ENCODE results near the gene TPRG1L. TPM values are rescaled to one million over a fixed set of nuclear protein-coding genes. Genes with fewer than 3 reads are reported as not detected.

Gene TPRG1L
- total RNA-seq, 4 donors from 2014 or later, result 36.8 to 55.3 (median 50.3) TPM

DNA sequence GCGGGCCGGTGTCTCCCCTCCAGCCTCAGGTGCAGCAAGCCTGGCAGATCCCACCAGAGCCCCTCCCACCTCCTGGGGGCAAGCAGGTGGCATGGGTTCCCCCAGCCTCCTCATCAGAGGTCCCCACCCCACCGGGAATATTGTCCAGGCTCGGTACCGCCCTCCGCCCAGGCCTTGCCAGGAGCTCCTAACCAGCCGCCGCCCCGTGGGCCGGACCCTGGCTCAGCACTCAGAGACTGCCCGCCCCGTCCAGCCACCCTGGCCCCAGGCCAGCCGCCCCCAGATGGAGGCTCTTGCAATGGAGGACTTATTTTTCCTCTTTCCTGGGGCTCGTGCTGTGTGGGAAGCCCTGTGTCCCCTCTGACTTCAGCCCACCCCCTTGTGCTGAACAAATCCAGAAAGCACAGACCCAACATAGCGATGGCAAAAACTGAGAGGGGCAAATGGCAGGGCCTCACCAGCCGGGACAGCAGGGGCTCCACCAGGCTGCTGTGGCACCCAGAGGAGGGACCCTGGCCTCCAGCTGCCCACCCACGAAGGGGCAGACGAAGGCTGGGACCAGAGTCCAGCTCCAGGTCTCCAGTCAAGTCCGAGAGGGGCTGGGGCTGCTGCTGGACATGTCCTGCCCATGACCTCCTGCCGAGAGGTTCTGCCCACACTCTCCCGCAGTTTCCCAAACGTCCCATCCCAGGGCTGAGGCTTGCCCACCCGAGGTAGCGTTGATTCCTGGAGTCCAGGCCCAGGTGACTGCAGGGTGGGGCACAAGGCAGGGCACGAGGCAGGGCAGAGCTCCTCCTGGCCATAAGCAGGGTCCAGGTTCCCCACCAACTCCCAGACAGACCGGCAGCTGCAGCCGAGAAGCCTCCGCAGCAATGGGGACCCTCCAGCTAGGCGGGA is 21.0 kb upstream of the TPRG1L start:
- intact Hi-C loops (cut with DNase I), result no loop called here
- 78% methylated on average over 15 of the region's 29 CpGs for WGBS
- Histone ChIP-seq H3K9me3 (no peaks in the 10 kb centered on the region), H3K27ac (replicated peaks in 1 of 4) (no peak overlapping the region), H3K36me3 (no peaks in the 10 kb centered on the region), H3K4me3 (no peak overlapping the region), H3K27me3 (peaks cover 0 to 58% (median 2%) of the 10 kb centered on the region in 4 donors), H3K4me1 (peaks cover 0 to 4% (median 2%) of the 10 kb centered on the region in 4 donors)
- no peak for DNase-seq (ENCODE audit: extremely low spot score)
- TF ChIP-seq POLR2A (IDR thresholded peaks at IDR 0.05; ENCODE audit: low read depth) (no peak), EP300 (IDR thresholded peaks at IDR 0.05) (no peak), POLR2AphosphoS5 (IDR thresholded peaks at IDR 0.05) (no peak)
- TF ChIP-seq, protein P1, sequence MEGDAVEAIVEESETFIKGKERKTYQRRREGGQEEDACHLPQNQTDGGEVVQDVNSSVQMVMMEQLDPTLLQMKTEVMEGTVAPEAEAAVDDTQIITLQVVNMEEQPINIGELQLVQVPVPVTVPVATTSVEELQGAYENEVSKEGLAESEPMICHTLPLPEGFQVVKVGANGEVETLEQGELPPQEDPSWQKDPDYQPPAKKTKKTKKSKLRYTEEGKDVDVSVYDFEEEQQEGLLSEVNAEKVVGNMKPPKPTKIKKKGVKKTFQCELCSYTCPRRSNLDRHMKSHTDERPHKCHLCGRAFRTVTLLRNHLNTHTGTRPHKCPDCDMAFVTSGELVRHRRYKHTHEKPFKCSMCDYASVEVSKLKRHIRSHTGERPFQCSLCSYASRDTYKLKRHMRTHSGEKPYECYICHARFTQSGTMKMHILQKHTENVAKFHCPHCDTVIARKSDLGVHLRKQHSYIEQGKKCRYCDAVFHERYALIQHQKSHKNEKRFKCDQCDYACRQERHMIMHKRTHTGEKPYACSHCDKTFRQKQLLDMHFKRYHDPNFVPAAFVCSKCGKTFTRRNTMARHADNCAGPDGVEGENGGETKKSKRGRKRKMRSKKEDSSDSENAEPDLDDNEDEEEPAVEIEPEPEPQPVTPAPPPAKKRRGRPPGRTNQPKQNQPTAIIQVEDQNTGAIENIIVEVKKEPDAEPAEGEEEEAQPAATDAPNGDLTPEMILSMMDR (IDR thresholded peaks at IDR 0.05), result no peak

DNA sequence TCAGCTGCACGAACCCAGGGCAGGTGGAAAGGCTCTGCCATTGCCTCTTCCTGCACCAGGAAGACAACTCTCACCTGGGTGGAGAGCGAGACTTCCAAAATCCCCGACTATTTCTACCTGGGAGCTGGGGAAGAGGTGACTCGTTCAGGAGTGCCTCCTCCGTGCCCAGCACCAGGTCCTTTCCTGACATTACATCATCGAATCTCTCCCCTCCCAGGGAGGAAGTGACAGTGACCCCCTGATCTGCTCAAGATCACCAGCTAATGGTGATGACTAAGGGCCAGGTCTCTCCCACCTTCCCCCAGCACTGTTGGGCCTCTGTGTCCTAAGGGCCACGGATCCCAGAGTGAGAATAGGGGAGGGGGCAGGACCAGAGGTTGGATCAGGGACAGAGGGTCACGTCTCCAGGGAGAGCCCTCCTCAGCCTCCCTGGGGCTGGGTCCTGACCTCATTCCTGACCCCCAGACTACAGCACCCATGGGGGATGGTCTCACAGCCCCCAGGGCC is 20.3 kb upstream of the TPRG1L start:
- Histone ChIP-seq H3K36me3 (no peaks in the 10 kb centered on the region), H3K9me3 (no peaks in the 10 kb centered on the region), H3K4me3 (no peak overlapping the region), H3K27me3 (peaks cover 0 to 58% (median 7%) of the 10 kb centered on the region in 4 donors), H3K4me1 (peaks cover 0 to under 1% (median 0%) of the 10 kb centered on the region in 4 donors), H3K27ac (replicated peaks in 1 of 4) (no peak overlapping the region)
- intact Hi-C loops (cut with DNase I), result no loop called here
- TF ChIP-seq EP300 (IDR thresholded peaks at IDR 0.05) (no peak), POLR2A (IDR thresholded peaks at IDR 0.05; ENCODE audit: low read depth) (no peak), POLR2AphosphoS5 (IDR thresholded peaks at IDR 0.05) (no peak)
- TF ChIP-seq, protein P1 (IDR thresholded peaks at IDR 0.05), result no peak
- WGBS, result 92% methylated on average over 8 of the region's 8 CpGs
- no peak for DNase-seq (ENCODE audit: extremely low spot score)

DNA sequence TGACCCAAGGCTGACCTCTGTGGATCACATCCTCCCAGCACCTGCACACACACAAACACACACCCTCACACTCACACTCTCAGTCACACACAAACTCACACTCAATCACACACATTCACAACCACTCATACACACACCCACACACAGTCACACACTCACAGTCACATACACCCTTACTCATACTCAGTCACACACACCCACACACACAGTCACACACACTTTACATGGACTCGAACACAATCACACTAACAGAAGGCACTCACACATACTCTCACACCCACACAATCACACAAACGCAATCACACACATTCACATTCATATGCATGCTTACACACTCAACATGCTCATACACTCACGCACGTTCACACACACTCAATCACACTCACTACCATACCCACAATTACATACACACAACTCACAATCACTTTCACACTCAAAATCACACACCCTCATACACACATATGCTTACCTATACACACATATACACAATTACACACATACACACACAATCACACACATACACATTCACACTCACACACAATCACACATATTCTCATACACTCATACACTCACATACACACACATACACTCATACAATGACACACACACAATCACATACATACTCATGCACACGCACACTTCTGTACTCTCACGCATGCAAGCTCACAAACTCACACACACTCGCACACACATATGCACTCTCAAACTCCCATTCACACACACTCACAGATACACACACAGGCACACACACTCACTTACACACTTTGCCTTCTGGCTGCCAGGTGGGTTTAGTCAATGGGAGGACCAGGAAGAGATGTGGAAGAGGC is 19.6 kb upstream of the TPRG1L start:
- WGBS, result 85% methylated on average over 7 of the region's 7 CpGs
- no peak overlapping the region for H3K4me3 ChIP-seq
- H3K4me1 ChIP-seq, result peaks cover 1 to 7% (median 5%) of the 10 kb centered on the region in 4 donors
- H3K27ac ChIP-seq (replicated peaks in 1 of 4), result no peak overlapping the region
- H3K9me3 ChIP-seq, result no peaks in the 10 kb centered on the region
- H3K36me3 ChIP-seq, result no peaks in the 10 kb centered on the region
- no peak for DNase-seq (ENCODE audit: extremely low spot score)
- intact Hi-C loops (cut with DNase I), result no loop called here
- H3K27me3 ChIP-seq, result peaks cover 0 to 63% (median 10%) of the 10 kb centered on the region in 4 donors
- TF ChIP-seq EP300 (IDR thresholded peaks at IDR 0.05) (no peak), POLR2AphosphoS5 (IDR thresholded peaks at IDR 0.05) (no peak), POLR2A (IDR thresholded peaks at IDR 0.05; ENCODE audit: low read depth) (no peak)
- TF ChIP-seq, protein P1 (IDR thresholded peaks at IDR 0.05), result no peak

DNA sequence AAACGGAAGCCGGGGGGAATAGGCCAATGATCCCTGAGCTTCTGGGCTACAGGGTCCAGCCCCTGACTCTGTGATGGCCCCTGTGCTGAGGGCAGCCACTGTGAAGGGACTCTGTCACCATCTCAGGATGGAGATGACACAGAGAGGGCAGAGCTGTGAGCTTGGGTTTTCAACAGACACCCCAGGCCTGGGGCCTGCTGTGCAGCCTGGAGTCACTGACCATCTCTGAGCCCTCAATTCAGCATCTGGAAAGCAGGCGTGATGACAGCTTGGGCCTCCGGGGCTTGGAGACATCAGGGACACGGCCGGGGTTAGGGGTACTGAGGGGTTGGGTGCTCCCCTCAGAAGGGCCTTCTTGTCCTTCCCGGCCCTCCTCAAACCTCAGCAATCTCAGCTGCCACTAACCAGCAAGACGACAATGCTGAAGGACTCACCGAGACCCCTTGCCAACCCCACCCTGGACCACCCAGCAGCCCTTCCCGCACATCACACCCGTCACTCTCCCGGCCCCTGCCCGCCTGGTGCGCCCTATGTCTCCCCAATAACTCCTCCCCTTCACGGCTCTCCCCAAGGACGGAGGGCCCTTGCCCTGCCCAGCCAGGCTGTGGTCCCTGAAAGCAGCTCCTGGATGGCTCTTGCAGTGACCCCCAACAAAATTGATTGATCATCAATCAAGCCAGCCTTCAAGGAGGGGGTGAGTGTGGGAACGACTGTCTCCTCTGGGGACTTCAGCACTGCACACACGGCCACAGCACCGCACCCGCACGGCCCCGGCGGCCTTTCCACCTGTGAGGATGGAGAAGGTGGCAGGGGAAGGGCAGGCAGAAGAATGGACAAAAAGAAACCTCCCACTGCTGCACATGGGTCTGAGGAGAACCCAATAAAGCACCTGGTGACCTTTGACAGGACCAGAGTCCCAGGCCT is 17.8 kb upstream of the TPRG1L start:
- H3K9me3 ChIP-seq, result no peaks in the 10 kb centered on the region
- no peak overlapping the region for H3K4me3 ChIP-seq
- DNase-seq (ENCODE audit: extremely low spot score), result no peak
- peaks cover 0 to 82% (median 25%) of the 10 kb centered on the region in 4 donors for H3K27me3 ChIP-seq
- TF ChIP-seq POLR2A (IDR thresholded peaks at IDR 0.05; ENCODE audit: low read depth) (no peak), EP300 (IDR thresholded peaks at IDR 0.05) (no peak), POLR2AphosphoS5 (IDR thresholded peaks at IDR 0.05) (no peak)
- TF ChIP-seq, protein P1 (IDR thresholded peaks at IDR 0.05), result no peak
- H3K36me3 ChIP-seq, result no peaks in the 10 kb centered on the region
- H3K4me1 ChIP-seq, result peaks cover 19 to 25% (median 23%) of the 10 kb centered on the region in 4 donors
- H3K27ac ChIP-seq (replicated peaks in 1 of 4), result no peak overlapping the region
- 91% methylated on average over 18 of the region's 23 CpGs for WGBS
- intact Hi-C loops (cut with DNase I), result no loop called here

Data from esophagus muscularis mucosa (tissue), 4 donors.